NCI-H1930 (cell line): ENCODE data around the gene KCNJ11.

ENCODE experiments used
- DNase-seq, 2 experiments: peaks; one replicate each; lab custom pipeline; 2025; lab: John Stamatoyannopoulos, UW

KCNJ11 gene

DNA sequence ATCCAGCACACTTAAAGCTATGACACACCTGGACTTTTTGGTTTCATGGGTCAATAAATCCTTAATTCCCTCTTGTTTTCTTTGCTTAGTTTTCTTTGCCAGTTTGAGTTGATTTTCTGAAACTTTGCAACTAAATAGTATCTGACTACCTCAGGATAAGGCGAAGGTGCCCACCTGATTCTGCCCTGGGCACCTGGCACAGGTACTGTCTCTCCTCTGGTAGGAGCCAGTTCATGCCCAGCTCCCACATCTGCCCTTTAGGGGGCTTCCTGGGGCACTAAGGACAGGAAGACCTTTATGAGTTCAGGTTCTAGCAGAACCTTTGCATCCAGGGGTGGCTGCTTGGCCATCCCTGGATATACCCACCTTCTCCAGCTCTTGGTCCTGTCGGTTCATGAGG, 19.6 kb upstream of the KCNJ11 start:
- DNase-seq = no peak

DNA sequence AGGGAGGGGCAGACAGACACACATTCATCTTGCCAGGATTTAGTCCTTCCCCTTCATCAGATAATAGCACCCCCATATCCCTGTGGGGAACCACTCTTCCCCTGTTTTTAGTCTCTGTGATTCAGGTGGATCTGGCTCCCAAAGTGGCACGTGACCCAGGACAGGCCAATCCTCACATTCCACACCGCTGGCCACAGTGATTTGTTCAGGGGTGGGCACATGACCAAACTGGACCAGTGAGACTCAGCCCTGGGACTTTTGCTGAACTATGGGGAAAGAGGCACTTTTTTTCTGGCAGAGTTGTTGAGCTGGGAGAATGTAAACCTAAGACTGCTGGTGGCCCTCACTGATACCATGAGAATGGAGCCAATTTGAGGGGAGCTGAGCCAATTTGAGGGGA, 19.1 kb upstream of the KCNJ11 start:
- DNase-seq = no peak

DNA sequence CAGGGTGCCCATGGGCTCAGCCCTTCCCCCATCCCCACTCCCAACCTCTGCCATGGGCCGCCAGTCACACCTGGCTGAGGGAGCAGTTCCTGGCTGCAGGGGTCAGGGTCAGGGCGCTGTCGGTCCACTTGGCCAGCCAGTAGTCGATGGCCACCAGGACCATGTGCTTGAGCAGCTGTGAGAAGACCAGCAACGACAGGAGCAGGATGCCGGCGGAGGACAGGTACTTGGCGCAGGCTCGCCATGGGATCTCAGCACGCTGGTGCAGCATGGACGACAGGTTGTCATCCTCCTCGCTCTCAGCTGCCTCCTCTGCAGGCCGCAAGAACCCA, 18.3 kb upstream of the KCNJ11 start:
- DNase-seq = no peak

DNA sequence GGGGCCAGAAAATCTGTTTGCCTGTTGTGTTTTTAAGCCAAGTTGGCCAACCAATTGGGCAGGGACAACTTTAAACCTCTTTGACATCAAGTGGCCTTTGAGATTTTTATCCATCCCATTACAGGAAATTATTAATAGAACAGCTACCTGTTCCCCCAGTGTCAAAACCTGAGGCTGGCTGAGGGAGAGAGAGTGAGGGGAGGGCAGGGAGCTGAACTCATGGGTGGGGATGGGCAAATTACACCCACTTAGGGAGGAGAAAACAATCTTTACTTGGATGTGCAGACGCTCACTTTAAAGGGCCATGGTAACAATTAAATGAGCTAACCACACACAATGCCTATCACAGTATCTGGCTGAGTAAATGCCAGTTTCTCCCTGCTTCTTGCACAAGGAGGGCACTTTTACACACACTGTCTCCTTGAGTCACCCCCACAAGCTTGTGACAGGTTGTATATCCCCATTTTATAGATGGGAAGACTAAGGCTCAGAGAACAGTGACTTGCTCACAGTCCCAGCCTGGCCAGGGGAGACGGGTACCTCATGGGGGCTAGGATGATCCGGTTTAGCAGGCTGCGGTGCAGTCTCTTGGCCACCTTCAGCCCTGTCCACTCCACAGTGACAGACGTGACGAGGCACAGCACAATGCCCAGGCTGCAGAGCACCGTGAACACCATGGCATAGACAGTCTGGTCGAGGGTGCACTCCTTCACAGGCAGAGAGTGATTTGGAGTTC, 17.8 kb upstream of the KCNJ11 start:
- no peak for DNase-seq

DNA sequence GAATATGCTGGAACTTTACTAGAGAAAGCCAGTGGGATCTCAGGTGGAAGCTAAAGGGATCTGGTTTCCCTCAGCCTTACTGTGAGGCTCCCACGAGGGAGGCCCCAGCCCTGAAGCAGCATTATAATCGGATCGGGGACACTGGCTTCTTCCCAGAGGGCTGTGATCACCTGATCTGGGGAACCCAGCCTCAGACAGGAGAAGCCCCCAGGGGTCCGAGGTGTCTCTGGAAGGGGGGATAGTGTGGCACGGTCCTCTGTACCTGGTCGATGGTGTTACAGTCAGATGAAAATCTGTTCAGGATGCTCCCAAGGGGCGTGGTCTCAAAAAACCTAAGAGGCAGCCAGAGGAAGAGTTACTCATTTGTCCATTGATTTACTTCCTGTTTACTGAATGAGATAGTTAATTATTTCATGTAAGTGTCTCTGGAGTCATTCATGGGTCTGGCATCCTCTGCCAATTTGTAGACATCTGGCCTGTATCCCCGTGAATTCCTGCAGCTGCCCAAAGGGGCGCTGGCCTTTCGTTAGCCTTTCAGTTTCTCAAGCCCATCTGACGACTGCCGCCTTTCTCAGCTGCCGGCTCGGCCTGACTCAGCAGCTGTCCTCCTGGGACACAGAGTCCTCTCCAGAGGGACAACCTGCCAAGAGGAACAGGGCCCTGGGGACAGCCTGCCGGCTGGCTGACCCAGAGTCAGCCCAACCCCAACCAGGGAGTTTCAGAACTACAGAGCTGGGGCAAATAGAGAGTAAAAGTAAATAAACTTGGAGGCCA, 17.0 kb upstream of the KCNJ11 start:
- DNase-seq = no peak

DNA sequence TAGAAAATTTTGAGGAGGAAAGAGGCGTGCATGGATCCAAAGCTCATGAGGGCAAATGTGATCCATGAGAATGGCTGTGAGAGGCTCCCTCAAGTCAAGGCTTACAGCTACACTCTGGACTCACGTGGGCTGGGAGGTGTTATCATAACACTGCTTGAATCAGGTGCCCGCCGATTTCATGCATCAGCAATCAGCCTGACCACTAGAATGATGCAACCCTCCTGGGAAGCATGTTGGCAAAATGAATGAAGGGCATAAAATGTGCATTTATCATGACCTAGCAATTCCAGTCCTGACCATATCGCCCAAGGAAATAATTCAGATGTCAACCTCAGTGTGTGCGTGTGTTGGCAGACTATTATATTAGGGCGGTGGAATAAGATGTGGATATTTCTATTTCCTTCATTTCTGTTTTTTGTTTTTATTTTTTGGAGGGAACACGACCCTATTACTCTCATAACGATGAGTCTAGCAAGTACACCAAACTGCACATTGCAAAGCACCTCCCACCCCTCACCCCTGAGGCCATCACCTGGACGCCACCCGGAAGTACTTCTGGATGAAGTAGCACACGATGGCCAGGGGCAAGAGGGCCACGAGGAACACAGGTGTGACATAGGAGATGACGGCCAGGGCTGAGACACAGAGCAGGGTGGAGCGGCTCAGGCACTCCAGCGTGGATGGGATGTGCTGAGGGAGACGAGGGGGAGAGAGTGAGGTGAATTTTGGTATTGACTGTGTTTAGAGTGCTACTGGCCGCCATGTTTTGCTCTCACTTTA, 15.7 kb upstream of the KCNJ11 start:
- DNase-seq = peak in 1 of 2 experiments; percentile 26

DNA sequence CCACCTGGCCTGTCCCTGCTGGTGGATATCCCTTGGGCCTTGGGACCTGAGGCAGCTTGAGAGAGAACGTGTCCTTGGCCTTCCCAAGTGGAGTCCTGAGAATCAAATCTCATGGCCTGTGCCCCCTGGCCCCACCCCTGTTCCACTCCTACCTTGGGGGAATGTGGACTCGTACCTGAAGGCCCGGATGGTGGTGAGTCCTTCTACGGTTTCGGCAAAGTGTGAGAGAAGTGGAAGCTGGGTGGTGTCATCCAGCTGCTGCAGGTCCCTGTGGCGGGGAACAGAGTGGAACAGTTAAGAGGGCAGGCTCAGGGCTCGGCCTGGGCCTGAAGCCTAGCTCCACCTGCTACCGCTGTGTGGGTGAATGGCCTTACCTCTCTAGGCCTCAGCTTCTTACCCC, 14.0 kb upstream of the KCNJ11 start:
- no peak for DNase-seq

DNA sequence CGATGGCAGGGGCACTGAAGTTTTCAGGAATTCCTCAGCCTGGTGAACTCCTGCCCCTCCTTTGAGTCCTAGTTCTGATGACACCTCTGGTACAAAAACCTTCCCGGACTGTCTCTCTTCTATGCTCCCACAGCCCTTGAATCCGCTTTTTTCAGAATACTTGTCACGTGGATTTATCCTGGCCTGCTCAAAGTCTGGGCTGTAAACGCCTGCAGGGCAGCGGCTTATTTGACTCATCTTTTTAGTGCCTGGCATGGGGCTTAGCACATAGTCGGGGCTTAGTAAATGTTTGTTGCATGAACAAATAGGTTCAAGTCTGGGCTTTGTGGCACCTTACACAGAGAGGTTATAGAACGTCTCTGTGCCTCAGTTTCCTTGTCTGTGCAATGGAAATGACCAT, 13.4 kb upstream of the KCNJ11 start:
- DNase-seq = no peak

DNA sequence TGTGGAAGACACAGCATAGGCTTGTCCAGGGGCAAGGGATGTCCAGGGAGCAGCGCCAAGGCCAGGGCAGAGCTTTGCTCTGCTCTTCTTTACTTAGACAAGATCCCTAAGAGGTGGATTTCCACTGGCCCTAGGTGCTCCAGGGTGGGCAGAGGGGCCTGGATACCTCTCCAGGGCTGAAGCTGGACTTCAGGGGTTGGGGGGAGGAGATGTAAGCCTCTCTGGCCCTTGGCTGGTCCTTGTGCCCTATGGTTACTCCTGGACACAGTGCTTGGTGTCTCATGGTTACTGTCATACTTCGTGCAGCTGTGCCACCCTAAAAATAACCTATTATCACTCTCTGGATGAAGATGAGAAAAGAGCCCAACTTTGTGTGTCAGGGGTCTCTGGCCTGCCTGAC, 12.9 kb upstream of the KCNJ11 start:
- no peak for DNase-seq

DNA sequence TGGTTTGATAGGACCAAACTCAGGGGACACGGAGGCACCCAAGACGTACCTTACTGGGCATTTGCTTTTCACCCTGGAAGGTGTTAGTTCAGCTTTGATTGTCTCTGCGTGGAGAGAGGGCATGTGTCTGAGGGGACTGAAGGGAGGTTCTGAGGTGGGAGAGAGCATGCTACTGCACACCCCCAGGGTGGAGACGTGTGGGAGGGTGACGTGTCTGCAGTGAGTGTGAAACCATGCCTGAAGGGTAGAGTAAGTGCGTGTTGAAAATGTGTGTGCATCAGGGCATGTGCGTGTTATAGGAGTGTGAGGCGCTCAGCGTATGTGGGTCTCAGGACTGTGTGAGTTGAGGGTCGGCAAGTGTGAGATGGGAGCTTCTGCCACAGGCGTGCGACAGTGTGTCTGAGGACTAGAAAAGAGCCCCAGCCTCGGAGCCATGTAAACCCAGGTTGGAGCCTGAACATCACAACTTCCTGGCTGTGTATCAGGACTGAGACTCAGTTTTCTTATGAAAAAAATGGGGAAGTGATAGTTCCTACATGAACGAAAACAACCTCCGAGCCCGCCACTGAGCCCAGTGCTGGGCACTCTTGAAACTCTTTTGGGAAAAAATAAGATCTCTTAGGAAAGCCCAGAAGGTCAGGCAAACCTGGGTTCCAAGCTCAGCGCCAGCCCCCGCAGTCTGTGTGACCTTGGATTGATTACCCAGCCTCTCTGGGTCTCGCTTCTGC, 11.8 kb upstream of the KCNJ11 start:
- DNase-seq = no peak

DNA sequence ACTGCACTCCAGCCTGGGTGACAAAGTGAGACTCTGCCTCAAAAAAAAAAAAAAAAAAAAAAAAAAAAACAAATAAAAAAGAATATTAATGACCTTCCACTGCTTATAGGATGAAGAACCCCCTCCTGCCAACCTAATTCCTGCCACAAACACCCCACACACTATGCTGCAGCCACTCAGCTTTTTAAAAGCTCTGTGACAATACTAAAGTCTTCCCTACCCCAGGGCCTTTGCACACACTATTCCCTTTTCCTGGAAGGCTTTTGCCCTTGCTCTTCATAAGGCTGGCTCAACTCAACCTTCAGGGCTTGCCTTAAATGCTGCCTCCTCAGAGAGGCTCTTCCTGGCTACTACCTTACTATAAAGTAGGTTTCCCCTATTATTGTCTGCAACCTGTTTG, 10.8 kb upstream of the KCNJ11 start:
- DNase-seq = no peak

DNA sequence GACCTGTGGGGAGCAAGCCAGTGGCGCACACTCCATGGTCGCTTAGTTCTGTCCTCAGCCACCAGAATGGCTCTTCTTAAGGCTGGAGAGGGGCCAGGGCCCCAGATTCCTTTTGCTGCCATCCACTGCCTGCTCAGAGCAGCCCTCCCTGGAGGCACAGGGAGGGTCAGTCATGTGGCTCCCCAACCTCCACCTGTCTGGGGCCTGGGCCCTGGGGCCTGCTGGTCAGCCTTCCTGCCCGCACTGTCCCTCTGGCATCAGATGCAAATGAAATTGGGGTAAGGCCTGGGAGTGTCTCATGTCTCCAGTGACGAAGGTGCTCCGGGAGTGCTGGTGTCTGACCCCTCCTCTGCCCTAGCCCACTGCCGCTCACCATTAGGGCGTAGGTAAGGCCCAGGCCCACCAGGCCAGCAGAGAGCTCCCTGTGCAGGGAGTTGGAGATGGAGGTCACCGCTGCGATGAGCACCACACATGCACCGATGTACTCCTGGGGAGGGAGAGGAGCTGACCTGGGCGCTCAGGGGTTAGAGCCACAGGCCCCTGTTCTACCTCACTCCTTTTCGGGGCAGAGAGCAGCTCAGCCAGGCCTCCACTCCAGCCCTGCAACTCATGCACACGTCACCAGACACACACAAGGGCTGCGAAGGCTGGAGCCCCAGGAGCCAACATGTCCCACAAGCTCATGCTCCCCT, 9.0 kb upstream of the KCNJ11 start:
- DNase-seq = no peak

DNA sequence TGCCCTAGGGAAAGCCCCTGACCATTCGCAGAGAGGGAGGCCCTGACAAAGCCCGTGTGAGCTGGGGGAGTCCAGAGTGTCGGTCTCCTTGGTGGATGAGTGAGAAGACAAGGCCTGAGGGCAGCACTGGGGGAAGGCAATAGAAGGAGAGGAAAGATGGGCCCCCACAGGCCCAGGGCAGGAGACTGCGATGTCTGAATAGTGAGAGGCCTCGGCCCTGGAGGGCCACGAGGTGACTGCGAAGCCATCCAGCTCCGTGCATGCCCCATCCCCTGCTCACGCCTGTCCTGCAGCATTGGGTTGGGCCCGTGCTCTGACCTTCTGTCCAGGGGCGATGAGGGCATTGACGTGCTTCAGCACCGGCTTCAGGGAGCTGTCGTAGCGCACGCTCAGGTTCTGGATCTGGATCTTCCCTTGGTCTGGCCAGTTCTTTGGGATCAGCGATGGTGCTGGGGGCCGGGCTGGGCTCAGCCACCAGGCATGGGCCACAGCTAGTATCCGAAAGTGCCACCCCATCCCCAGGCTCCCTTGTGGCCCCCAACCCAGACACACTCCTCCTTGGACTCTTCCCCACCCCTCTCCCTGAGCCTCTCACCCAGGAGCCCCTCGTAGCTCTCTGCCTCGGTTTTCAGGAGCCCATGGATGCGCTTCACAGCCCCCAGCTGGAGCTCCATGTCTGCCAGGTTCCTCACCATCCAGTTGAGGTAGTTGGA, 8.3 kb upstream of the KCNJ11 start:
- DNase-seq = no peak

DNA sequence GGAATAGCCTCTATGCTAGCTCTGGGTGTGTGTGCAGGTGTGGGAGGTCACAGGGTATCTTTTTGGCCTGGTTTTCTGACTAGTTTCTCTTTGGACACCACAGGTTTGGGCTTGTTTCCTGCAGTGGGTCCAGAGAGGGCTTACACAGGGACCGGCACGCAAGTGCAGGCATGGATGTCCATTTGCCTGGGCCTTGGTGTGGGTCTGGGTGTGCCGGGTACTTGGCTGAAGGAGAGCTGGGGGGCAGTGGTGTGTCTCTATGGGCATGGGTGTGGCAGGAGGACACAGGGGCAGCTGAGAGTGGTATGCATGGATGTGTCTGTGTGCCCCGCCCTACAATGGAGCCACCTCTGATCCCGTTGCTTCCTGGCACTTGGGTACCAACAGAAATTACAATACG, 7.5 kb upstream of the KCNJ11 start:
- no peak for DNase-seq

DNA sequence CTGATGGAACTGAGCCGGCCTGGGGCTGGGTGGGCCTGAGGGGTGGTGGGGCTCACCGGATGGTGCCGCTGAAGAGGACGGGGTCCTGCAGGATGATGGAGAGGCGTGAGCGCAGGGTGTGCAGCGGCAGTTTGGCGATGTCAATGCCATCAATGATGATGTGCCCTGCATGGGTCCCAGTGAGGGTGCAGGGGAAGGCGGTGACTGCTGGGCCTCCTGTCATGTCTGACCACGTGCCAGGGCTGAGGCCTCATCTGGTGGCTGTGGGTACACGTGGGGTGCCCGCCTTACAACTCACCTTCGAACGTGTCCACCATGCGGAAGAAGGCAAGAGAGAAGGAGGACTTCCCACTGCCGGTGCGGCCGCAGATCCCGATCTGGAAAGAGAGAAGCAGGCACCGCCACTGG, 7.1 kb upstream of the KCNJ11 start:
- DNase-seq = no peak

DNA sequence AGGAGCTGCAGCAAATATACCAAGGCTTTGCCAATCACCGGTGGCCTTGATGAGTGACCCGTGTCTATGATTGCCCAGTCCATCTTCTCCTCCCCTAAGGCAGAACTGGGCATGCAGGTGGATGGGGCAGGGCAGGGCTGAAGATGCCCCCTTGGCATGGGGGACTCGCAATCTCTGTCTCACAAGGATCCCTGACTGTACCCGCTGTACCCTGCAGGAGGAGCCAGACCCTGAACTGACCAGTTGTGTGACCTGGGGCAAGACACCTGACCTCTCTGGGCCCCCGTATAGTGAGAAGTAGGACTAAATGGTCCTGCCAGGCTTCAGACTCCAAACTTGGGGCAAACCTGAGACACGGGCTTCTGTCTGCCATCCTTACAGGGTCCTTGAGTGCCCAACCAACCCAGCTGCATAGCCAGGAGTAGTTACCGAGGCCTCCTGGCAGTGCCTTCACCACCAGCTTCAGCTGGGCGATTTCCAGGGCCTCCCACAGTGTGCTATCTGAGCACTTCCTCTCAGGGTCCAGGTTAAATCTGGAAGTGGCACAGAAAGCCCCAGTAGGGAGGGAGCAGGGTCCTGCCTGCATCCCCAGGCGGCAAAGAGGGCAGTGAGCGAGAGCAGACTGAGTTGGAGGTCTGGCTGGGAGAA, 6.4 kb upstream of the KCNJ11 start:
- DNase-seq = no peak

DNA sequence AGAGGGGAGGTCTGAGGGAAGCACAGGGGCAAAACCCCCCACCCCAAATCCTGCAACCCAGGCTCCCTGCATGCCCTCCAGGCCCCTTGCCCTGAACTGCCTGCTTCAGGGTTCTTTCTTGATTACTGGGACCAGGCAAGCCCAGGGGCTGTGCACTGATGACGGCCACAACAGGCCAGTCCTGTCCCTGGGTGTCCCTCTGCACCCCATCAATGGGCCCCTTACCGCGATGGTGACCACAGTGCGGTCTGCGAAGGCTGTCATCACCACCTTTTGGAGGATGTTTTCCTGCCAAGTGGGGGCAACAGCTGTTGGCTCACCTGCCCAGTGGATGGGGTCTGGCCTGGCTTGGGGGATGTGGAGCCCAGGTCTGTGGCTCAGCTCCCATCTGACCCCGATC, 5.0 kb upstream of the KCNJ11 start:
- DNase-seq = no peak

DNA sequence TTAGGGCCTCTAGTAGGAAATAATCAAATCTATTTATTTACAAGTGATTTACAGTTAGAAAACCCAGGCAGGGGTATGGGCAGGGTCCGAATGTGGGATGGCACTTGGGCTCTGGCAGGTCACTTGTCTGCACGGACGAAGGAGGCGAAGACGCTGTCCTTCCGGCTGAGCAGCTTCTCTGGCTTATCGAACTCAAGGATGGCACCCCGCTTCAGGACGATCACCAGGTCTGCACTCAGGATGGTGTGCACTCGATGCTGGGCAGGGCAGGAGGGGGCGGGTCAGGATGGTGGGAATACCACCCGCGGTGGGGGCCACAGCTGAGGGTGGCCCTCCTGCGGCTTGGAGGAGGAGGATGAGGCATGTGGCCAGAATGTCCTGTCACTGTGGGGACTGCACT, 4.4 kb upstream of the KCNJ11 start:
- no peak for DNase-seq

DNA sequence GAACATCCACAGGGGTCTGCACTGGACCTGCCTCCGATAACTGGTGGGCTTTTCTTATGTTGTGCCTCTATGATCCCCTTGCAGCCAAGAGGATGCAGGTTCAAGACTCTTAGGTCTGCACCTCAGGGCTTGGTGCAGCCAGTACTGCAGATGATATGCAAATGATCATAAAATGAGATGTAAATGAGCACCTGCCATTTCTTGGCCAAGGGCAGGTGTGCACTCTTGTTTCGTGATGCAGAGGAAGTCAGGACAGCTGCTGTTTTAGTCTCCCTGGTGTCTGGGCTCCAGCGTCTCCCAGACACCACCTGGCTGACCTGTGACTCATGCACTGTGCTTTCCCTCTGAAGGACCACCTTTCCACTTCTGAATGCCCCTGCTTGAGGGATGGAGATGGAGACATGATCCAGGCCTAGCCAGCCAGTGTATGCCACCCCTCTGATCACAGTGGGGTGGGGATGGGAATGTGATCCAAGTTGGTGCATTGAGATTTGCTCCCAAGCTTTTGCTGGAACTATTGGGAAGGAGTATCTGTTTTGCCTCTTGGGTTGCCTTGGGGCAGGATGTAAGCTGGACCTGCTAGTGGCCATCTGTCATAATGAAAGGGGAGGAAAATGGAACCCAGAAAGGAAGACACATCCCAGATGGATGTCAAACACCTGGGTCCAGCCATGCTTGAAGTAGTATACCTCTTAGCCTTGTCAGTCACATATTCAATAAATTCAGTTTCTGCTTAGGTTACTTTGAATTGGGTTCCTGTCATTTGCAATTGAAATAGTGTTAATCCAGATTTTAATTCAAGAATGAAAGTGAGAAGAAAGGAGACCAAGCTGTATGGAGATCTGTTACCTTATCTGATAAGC, 3.3 kb upstream of the KCNJ11 start:
- DNase-seq = no peak
